Subcutaneous adipose tissue (tissue), 4 donors: Measurements from ENCODE around the gene VAT1L. TPM values are rescaled to one million over a fixed set of nuclear protein-coding genes. Genes with fewer than 3 reads are reported as not detected.

Experiments used
- total RNA-seq, 4 donors: library from RNA; depleted of rRNA; stranded (reverse); fragments of >200 nt; gene quantifications; one replicate each; pipeline ENCODE4 v1.1.0, GENCODE V29; 2016
- TF ChIP-seq, protein P1 (sequence below): fragments of 450-650 bp; IDR thresholded peaks from one replicate; pipeline ENCODE4 v1.5.1; 2016; ENCODE audit warnings: low read depth, mild to moderate bottlenecking, control low read depth, antibody characterized with exemption, moderate library complexity

VAT1L gene
- total RNA-seq, 4 donors from 2014 or later, result 0.22 to 0.34 TPM; not detected in 2

DNA sequence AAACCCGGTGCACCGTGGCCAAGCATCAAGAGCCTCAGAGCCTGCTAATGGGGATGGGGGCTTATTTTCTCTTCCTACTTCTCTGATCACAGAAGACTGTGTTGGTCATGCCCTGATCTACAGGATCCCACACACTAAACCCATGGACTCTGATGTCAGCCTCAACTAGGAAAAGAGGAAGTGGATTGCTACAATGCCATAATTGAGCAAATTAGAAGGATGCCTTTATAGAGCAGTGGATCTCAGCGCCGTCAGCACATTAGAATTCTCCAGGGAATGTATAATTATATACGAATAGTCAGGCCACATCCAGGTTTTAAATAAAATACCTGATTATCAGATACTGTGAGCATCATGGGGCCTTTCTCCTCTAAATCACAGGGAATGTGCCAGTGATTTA is 64.8 kb downstream of the VAT1L start:
- TF ChIP-seq, protein P1, sequence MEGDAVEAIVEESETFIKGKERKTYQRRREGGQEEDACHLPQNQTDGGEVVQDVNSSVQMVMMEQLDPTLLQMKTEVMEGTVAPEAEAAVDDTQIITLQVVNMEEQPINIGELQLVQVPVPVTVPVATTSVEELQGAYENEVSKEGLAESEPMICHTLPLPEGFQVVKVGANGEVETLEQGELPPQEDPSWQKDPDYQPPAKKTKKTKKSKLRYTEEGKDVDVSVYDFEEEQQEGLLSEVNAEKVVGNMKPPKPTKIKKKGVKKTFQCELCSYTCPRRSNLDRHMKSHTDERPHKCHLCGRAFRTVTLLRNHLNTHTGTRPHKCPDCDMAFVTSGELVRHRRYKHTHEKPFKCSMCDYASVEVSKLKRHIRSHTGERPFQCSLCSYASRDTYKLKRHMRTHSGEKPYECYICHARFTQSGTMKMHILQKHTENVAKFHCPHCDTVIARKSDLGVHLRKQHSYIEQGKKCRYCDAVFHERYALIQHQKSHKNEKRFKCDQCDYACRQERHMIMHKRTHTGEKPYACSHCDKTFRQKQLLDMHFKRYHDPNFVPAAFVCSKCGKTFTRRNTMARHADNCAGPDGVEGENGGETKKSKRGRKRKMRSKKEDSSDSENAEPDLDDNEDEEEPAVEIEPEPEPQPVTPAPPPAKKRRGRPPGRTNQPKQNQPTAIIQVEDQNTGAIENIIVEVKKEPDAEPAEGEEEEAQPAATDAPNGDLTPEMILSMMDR, result no peak

DNA sequence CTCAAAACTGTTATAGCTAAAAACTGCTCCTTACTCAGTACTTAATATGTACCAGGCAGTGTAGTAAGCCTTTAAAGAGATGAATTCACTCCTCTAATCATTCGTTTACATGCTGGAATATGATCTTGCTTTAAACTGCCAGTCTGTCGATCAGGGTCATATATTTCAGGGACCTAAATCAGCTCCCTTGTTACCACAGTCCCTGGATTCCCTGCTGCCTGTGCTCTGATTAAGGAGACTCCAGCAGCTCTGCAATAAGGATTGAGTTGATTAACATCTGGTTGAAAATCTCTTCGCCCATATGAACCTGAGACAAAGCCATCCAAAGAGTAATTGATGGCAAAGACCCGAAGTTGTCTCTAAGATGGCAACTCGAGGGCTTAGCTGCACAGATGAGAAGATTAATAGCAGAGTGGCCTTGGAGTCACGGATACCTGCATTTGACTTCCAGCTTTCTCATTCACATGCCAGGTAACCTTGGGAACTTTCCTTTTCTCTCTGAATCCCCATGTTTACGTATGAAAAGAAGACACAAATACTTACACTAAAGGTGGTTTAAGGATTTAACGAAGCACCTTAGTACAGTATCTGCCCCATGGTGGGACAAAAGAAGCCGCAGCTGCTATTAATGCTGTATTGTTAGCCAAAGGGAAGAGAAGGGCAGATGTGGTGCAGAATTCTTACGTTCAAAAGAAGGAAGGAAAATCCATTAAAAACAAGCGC is 68.2 kb downstream of the VAT1L start:
- TF ChIP-seq, protein P1, result no peak

DNA sequence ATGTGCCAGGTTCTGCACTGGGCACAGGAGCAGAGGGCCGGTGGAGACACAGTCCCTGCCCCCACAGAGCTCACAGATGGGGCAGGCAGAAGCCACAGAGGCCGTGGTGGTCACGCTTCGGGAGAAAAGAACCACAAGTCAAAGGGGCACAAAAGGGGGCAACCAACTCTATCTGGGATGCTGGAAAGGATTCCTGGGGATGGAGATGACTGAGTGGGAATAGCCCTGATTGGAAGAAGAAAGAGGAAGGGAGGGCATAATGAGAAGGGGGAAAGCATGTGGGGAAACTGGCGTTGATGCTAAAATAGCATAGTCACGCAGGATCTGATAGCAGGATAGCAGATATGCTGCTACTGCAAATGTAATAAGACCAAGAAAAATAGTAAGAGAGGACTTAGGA is 69.7 kb downstream of the VAT1L start:
- TF ChIP-seq, protein P1, result no peak

DNA sequence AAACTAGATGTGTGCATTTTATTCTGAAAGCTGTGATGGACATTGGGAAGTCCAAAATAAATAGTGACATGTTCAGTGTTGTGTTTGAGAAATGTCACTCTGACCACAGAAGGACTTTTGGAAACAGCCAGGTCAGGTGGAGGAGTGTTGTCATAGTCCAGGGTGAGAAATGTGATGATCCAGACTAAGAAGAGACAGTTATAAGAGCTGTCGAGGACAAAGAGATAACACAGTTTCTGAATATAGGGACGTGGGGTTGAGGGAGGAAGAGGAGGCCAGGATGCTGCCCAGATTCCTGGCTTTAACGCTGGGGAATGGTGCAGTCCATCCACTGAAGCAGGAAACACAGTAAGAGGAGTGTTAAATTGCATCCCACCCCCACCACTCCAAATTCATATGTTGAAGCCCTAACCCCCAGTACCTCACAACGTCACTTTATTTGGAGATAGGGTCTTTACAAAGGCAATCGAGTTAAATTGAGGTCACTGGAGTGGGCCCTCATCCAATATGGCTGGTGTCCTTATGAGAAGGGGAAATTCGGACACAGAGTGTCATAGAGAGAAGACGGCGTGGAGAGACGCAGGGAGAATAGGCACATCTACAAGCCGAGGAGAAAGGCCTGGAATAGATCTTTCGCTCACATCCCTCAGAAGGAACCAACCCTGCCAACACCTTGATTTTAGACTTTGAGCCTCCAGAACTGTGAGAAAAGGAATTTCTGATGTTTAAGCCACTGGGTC is 71.3 kb downstream of the VAT1L start:
- TF ChIP-seq, protein P1, result no peak

DNA sequence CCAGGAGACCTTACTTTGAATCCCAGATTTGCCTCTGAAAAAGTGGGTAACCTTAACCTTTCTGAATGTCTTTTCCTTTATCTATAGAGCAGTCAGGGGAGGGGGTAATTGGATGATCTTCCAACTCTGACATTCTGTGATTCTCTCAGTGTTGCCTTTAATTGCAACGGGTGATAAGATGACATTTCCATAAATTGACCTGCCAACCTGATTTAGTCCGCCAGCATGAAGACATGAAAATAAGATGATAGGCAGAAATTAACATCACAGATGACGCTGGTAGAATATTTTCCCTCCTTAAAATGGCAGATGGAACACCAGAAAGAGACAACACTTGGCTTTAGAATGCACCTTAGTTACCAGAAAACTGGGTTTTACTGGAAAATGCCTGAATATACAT is 72.6 kb downstream of the VAT1L start:
- TF ChIP-seq, protein P1, result no peak

DNA sequence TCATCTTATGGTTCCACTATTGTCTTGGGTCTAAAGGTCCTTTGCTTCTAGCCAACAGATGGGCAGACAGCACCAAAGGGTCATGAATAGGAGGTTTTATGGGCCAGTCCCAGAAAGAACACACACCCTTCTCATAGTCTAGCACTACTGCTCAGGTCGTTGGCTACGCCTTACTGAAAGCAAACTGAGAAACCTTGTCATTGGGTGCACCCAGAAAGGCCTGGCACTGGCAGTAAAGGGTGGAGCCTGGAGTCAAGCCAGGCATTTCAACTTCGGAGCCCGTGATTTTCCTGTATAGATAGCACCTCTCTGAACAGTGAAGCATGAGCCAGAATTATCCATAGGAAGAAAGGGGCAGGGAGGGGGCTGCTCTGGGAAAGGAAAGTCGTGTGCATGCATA is 74.9 kb downstream of the VAT1L start:
- TF ChIP-seq, protein P1, result no peak

DNA sequence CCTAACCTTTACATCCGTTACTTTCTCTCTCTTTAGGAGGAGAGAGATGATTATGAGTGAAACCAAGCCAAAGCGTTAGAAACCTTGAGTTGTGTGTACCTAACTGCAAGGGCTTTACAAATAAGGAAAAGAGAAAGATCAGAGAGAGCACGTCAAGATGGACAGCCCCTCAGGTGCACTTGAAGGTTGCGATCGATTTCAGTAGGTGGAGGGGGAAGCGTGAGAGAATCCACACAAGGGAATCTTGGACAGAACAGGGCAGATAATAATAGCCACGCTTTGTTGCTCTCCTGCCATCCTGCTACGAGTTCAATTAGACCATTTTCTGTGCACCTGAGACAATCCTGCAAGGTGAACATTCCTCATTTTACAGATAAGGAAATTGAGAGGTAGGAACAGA is 78.4 kb downstream of the VAT1L start:
- TF ChIP-seq, protein P1, result no peak
